Activated naive CD4-positive, alpha-beta T cell treated with anti-CD3 and anti-CD28 coated beads, Interleukin-2, amount 50 U/mL, for 16 hours (primary cell): ENCODE results near the gene SPHK2.
"Not testable (repeated sequence)": the region's sequence is repeated elsewhere in the genome, so short reads cannot be mapped to it uniquely, and the experiment has no call there.

Experiments used
- DNase-seq: peaks from one replicate; pipeline ENCODE4 v3.0.0-alpha.2; 2020

SPHK2 gene

GRCh38 chr19:48638831-48639381, 19.6 kb downstream of the SPHK2 start:
- DNase-seq = no peak

- no peak for DNase-seq
Observed at GRCh38 chr19:48639483-48640375, 20.4 kb downstream of the SPHK2 start.

- no peak for DNase-seq
Observed at GRCh38 chr19:48641850-48642249, 22.5 kb downstream of the SPHK2 start.

- DNase-seq = no peak
Observed at GRCh38 chr19:48642862-48643261, 23.6 kb downstream of the SPHK2 start.

- no peak for DNase-seq
Observed at GRCh38 chr19:48644355-48644754, 25.0 kb downstream of the SPHK2 start.

GRCh38 chr19:48644839-48645619, 25.7 kb downstream of the SPHK2 start:
- DNase-seq = peak; percentile 75

GRCh38 chr19:48645620-48646000, 26.3 kb downstream of the SPHK2 start:
- DNase-seq = no peak

- peak; percentile 92 for DNase-seq
Observed at GRCh38 chr19:48646001-48646721, 26.9 kb downstream of the SPHK2 start, which contains the start of gene CA11. CA11 (minus strand) TSS chr19:48646187; CDS start chr19:48645632, 555 bp downstream.

GRCh38 chr19:48646722-48647216, 27.5 kb downstream of the SPHK2 start:
- no peak for DNase-seq

- no peak for DNase-seq
Observed at GRCh38 chr19:48648134-48648533, 28.8 kb downstream of the SPHK2 start.

- no peak for DNase-seq
Observed at GRCh38 chr19:48650974-48651682, 31.8 kb downstream of the SPHK2 start.

- no peak for DNase-seq
Observed at GRCh38 chr19:48651683-48652048, 32.4 kb downstream of the SPHK2 start.

- no peak for DNase-seq
Observed at GRCh38 chr19:48654299-48655059, 35.2 kb downstream of the SPHK2 start.

GRCh38 chr19:48656840-48657474, 37.7 kb downstream of the SPHK2 start:
- no peak for DNase-seq

- not testable (repeated sequence) for DNase-seq
Observed at GRCh38 chr19:48657828-48658227, 38.5 kb downstream of the SPHK2 start.

GRCh38 chr19:48658483-48658882, 39.2 kb downstream of the SPHK2 start:
- DNase-seq = no peak

GRCh38 chr19:48659768-48660167, 40.5 kb downstream of the SPHK2 start:
- no peak for DNase-seq

- DNase-seq = peak; percentile 80
Observed at GRCh38 chr19:48660852-48661710, 41.8 kb downstream of the SPHK2 start.

- DNase-seq = no peak
Observed at GRCh38 chr19:48661711-48662090, 42.4 kb downstream of the SPHK2 start.

- no peak for DNase-seq
Observed at GRCh38 chr19:48663667-48664066, 44.4 kb downstream of the SPHK2 start.
